Measurements from ENCODE around the gene USP31. TPM values are rescaled to one million over a fixed set of nuclear protein-coding genes. Genes with fewer than 3 reads are reported as not detected.

The USP31 gene
- total and polyA plus RNA-seq, 2 of the 8 experiments (the other 6 are each of a cell fraction or from before 2014, with no cell fraction given): 6.7 to 19.0 TPM

DNA sequence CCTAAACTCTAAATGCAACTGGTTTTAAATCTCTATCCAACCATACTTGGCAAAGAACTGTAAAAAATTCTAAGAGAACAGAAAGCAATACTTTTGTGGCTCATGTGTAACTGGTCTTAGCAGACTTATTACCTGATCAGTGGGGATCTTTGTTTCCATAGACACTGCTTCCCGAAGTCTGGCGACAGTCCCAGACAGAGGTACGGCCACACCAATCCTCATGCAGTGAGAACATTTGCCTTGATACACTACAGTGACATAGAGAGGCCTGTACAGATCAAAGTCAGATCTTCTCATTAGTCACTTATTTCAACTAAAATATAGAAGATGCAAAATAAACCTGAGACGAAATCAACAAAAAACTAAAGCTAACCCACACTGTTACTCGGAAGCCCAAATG, 43.9 kb downstream of the USP31 start:
- Histone ChIP-seq H3K36me3 (ENCODE audit: control insufficient read depth in 2 of 4, insufficient read depth in 4 of 4, low read length in 3 of 4) (peaks cover 3 to 12% (median 6%) of the 10 kb centered on the region in 4 experiments; a peak in 4 of 8 replicates), H3K4me2 (ENCODE audit: insufficient read depth in 1 of 2, low read depth in 2 of 2, low read length in 2 of 2) (no peak overlapping the region), H3K23me2 (ENCODE audit: low read depth, low read length) (no peaks in the 10 kb centered on the region), H2AFZ (ENCODE audit: low read length) (no peak overlapping the region), H4K20me1 (replicated peaks in 1 of 2; ENCODE audit: control insufficient read depth in 1 of 2, insufficient read depth in 2 of 2, low read length in 2 of 2) (peaks cover 1 to 4% of the 10 kb centered on the region in 2 experiments), H3K27me3 (replicated peaks in 1 of 4; ENCODE audit: control insufficient read depth in 3 of 4, extremely low read depth in 1 of 4, insufficient read depth in 3 of 4, low read length in 3 of 4) (no peaks in the 10 kb centered on the region), H2BK15ac (ENCODE audit: low read length) (no peak overlapping the region), H3K9me3 (ENCODE audit: insufficient read depth in 2 of 2, low read depth in 1 of 2, low read length in 1 of 2) (no peaks in the 10 kb centered on the region), H3K14ac (ENCODE audit: insufficient read length) (no peak overlapping the region), H3K4me1 (replicated peaks in 1 of 4; ENCODE audit: control insufficient read depth in 3 of 4, insufficient read depth in 4 of 4, low read length in 3 of 4) (peaks cover 0 to 2% (median 0%) of the 10 kb centered on the region in 4 experiments; a peak in 1 of 7 replicates), H2BK12ac (ENCODE audit: low read depth, low read length) (no peak overlapping the region), H3K23ac (ENCODE audit: insufficient read length) (no peak overlapping the region), H3K18ac (ENCODE audit: extremely low read depth, low read length) (no peak overlapping the region), H2BK5ac (ENCODE audit: low read depth, low read length) (no peak overlapping the region), H3K79me1 (ENCODE audit: low read depth, low read length) (no peaks in the 10 kb centered on the region), H3K9ac (replicated peaks in 1 of 4; ENCODE audit: extremely low read depth in 1 of 4, low read depth in 3 of 4, low read length in 3 of 4) (no peak overlapping the region), H2BK120ac (replicated peaks; ENCODE audit: low read depth, low read length) (no peak overlapping the region), H2BK20ac (ENCODE audit: low read length) (no peak overlapping the region), H4K5ac (ENCODE audit: insufficient read length, low read depth, low read length) (no peak overlapping the region), H3K56ac (replicated peaks; ENCODE audit: insufficient read length, low read depth, low read length) (no peak overlapping the region), H4K8ac (ENCODE audit: extremely low read depth, insufficient read depth, low read length) (no peak overlapping the region), H3K4me3 (ENCODE audit: extremely low read depth in 1 of 4, insufficient read depth in 2 of 4, low read depth in 3 of 4, low read length in 4 of 4) (no peak overlapping the region), H3K27ac (ENCODE audit: low read depth, low read length) (no peak overlapping the region), H2AK5ac (ENCODE audit: low read depth, low read length) (no peak overlapping the region), H3K4ac (replicated peaks; ENCODE audit: insufficient read length, low read depth, low read length) (no peak overlapping the region), H4K91ac (replicated peaks; ENCODE audit: insufficient read length, low read length) (no peak overlapping the region), H3K79me2 (ENCODE audit: control insufficient read depth in 1 of 2, insufficient read depth in 2 of 2, low read length in 2 of 2) (peaks cover 0 to 24% of the 10 kb centered on the region in 2 experiments; a peak in 2 of 4 replicates)
- CTCF ChIA-PET (ENCODE audit: partially characterized antibody): interaction anchor here (0.6 kb wide), 1 partner anchor 191 kb away, joined by 3 read pairs; no protein-coding TSS in a partner anchor
- WGBS, 2 experiments (ENCODE audit: extremely low coverage in 1 of 2, insufficient coverage in 1 of 2, insufficient read length in 1 of 2, insufficient replicate concordance in 2 of 2, low coverage in 1 of 2, low lambda C conversion rate in 2 of 2, missing lambda C conversion rate in 1 of 2): 85% methylated on average over 5 of the region's 5 CpGs; no CpG with 5 or more reads in 1 of the 2 experiments
- POLR2A ChIA-PET (ENCODE audit: partially characterized antibody): no interaction called here
- DNase-seq (ENCODE audit: low read depth in 1 of 2, low spot score in 2 of 2) (no peak), FAIRE-seq (no peak)
- no peak for TF ChIP-seq CHD2 (IDR thresholded peaks at IDR 0.05; ENCODE audit: low read length)
- TF ChIP-seq KDM4A (IDR thresholded peaks at IDR 0.05; ENCODE audit: low read depth, low read length, severe bottlenecking): no peak
- no peak for TF ChIP-seq GTF2F1 (IDR thresholded peaks at IDR 0.05; ENCODE audit: borderline replicate concordance, low read depth, low read length)
- TF ChIP-seq RFX5 (IDR thresholded peaks at IDR 0.05; ENCODE audit: borderline replicate concordance, low read depth, low read length): no peak
- TF ChIP-seq KDM5A (IDR thresholded peaks at IDR 0.05; ENCODE audit: low read length): no peak
- TF ChIP-seq SIRT6 (IDR thresholded peaks at IDR 0.05; ENCODE audit: low read length): no peak
- no peak for TF ChIP-seq CTBP2 (IDR thresholded peaks at IDR 0.05; ENCODE audit: borderline replicate concordance, insufficient read depth, insufficient read length, low read length)
- no peak for TF ChIP-seq BRCA1 (IDR thresholded peaks at IDR 0.05; ENCODE audit: low read depth, low read length)
- no peak for TF ChIP-seq TBP (IDR thresholded peaks at IDR 0.05; ENCODE audit: low read depth, low read length)
- TF ChIP-seq NRF1 (IDR thresholded peaks at IDR 0.05; ENCODE audit: low read depth, low read length): no peak
- no peak for TF ChIP-seq TAF1 (IDR thresholded peaks at IDR 0.05; ENCODE audit: low read depth, low read length)
- no peak for TF ChIP-seq CHD1 (IDR thresholded peaks at IDR 0.05; ENCODE audit: low read depth, low read length)
- TF ChIP-seq EP300 (IDR thresholded peaks at IDR 0.05; ENCODE audit: borderline replicate concordance in 1 of 2, low read depth in 2 of 2, low read length in 2 of 2): no peak
- TF ChIP-seq SRF (IDR thresholded peaks at IDR 0.05; ENCODE audit: low read depth, low read length): no peak
- TF ChIP-seq TEAD4 (IDR thresholded peaks at IDR 0.05; ENCODE audit: low read depth, low read length): no peak
- TF ChIP-seq SP2 (IDR thresholded peaks at IDR 0.05; ENCODE audit: low read length): no peak
